Activated naive CD8-positive, alpha-beta T cell treated with anti-CD3 and anti-CD28 coated beads for 36 hours (primary cell): ENCODE data around the gene ADAMTSL4. TPM values are rescaled to one million over a fixed set of nuclear protein-coding genes. Genes with fewer than 3 reads are reported as not detected.
A peak's percentile ranks its signal among the peaks of the same experiment; 100 is the strongest.

Source experiments
- DNase-seq: peaks from one replicate; pipeline ENCODE4 v3.0.0; 2021
- H3K27ac Mint-ChIP-seq: one replicate; pipeline ENCODE4 v1.8.0; 2022; ENCODE audit warnings: mild to moderate bottlenecking, moderate library complexity, mixed read lengths
- H3K27me3 Mint-ChIP-seq: one replicate; pipeline ENCODE4 v1.8.0; 2022; ENCODE audit warnings: mild to moderate bottlenecking, mixed read lengths
- H3K36me3 Mint-ChIP-seq: one replicate; pipeline ENCODE4 v1.8.0; 2021; ENCODE audit warnings: mild to moderate bottlenecking, mixed read lengths
- H3K4me1 Mint-ChIP-seq: one replicate; pipeline ENCODE4 v1.8.0; 2021; ENCODE audit warnings: mixed read lengths
- H3K4me3 Mint-ChIP-seq: one replicate; pipeline ENCODE4 v1.8.0; 2022; ENCODE audit warnings: mild to moderate bottlenecking, moderate library complexity, mixed read lengths
- H3K9me3 Mint-ChIP-seq: one replicate; pipeline ENCODE4 v1.8.0; 2022; ENCODE audit warnings: mixed read lengths
- total RNA-seq, 2 experiments: library from RNA; stranded (reverse); gene quantifications; one replicate each; pipeline ENCODE4 v1.2.3, GENCODE V29; 2021

Gene ADAMTSL4
- total RNA-seq, 2 experiments from 2014 or later, result 0.06 to 0.10 TPM

DNA sequence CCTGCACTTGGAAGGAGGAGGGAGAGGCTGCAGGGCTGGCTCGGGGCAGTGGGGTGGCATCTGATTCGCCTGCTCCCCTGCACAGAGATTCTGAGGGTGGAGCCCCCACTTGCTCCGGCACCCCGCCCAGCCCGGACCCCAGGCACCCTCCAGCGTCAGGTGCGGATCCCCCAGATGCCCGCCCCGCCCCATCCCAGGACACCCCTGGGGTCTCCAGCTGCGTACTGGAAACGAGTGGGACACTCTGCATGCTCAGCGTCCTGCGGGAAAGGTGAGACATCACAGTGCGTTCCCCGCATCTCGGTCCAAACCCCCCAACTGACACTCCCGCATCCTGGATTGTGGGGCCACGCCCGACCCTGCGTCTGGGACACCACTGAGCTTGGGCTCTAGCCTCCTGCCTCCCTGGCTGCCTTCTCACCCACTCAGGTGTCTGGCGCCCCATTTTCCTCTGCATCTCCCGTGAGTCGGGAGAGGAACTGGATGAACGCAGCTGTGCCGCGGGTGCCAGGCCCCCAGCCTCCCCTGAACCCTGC is 7.9 kb downstream of the ADAMTSL4 start:
- Mint-ChIP-seq H3K27ac (no peak overlapping the region), H3K4me1 (peaks cover 20% of the 10 kb centered on the region), H3K4me3 (no peak overlapping the region), H3K9me3 (no peaks in the 10 kb centered on the region), H3K27me3 (peaks cover 4% of the 10 kb centered on the region), H3K36me3 (no peaks in the 10 kb centered on the region)
- DNase-seq, result no peak

GRCh38 chr1:150557813-150558212 is 8.6 kb downstream of the ADAMTSL4 start:
- Mint-ChIP-seq H3K27me3 (no peaks in the 10 kb centered on the region), H3K4me3 (no peak overlapping the region), H3K36me3 (no peaks in the 10 kb centered on the region), H3K27ac (no peak overlapping the region), H3K4me1 (peaks cover 20% of the 10 kb centered on the region), H3K9me3 (no peaks in the 10 kb centered on the region)
- DNase-seq, result no peak

- Mint-ChIP-seq H3K36me3 (no peaks in the 10 kb centered on the region), H3K27ac (no peak overlapping the region), H3K27me3 (no peaks in the 10 kb centered on the region), H3K4me1 (peaks cover 25% of the 10 kb centered on the region), H3K4me3 (no peak overlapping the region), H3K9me3 (no peaks in the 10 kb centered on the region)
- no peak for DNase-seq
Observed at GRCh38 chr1:150558303-150558704, 9.1 kb downstream of the ADAMTSL4 start.

GRCh38 chr1:150558761-150559655 is 9.8 kb downstream of the ADAMTSL4 start:
- Mint-ChIP-seq H3K27me3 (no peaks in the 10 kb centered on the region), H3K27ac (no peak overlapping the region), H3K36me3 (no peaks in the 10 kb centered on the region), H3K9me3 (no peaks in the 10 kb centered on the region), H3K4me1 (peaks cover 32% of the 10 kb centered on the region), H3K4me3 (no peak overlapping the region)
- DNase-seq, result no peak

DNA sequence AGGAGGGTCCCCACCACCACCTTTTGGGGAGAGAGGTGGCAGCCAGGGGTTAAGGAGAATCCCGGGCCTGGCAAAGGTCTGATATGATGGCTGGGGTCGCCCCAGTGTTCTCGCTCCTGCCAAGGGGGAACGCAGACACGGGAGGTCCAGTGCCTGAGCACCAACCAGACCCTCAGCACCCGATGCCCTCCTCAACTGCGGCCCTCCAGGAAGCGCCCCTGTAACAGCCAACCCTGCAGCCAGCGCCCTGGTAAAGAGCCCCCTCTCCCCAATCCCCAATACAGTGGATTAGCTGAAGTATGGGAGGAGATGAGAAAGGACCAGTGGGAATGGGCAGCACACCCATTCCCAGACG is 10.4 kb downstream of the ADAMTSL4 start:
- peak overlapping the region; percentile 75 for H3K27ac Mint-ChIP-seq
- H3K27me3 Mint-ChIP-seq, result no peaks in the 10 kb centered on the region
- H3K4me3 Mint-ChIP-seq, result no peak overlapping the region
- DNase-seq, result no peak
- H3K9me3 Mint-ChIP-seq, result no peaks in the 10 kb centered on the region
- peaks cover 35% of the 10 kb centered on the region for H3K4me1 Mint-ChIP-seq
- no peaks in the 10 kb centered on the region for H3K36me3 Mint-ChIP-seq

DNA sequence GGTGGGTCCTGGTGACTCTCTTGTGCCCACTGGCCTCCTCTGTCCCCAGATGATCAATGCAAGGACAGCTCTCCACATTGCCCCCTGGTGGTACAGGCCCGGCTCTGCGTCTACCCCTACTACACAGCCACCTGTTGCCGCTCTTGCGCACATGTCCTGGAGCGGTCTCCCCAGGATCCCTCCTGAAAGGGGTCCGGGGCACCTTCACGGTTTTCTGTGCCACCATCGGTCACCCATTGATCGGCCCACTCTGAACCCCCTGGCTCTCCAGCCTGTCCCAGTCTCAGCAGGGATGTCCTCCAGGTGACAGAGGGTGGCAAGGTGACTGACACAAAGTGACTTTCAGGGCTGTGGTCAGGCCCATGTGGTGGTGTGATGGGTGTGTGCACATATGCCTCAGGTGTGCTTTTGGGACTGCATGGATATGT is 10.8 kb downstream of the ADAMTSL4 start:
- Mint-ChIP-seq H3K9me3 (no peaks in the 10 kb centered on the region), H3K27ac (peak overlapping the region; percentile 75), H3K4me3 (peak overlapping the region; percentile 91), H3K4me1 (peaks cover 38% of the 10 kb centered on the region), H3K36me3 (no peaks in the 10 kb centered on the region), H3K27me3 (no peaks in the 10 kb centered on the region)
- peak; percentile 75 for DNase-seq

DNA sequence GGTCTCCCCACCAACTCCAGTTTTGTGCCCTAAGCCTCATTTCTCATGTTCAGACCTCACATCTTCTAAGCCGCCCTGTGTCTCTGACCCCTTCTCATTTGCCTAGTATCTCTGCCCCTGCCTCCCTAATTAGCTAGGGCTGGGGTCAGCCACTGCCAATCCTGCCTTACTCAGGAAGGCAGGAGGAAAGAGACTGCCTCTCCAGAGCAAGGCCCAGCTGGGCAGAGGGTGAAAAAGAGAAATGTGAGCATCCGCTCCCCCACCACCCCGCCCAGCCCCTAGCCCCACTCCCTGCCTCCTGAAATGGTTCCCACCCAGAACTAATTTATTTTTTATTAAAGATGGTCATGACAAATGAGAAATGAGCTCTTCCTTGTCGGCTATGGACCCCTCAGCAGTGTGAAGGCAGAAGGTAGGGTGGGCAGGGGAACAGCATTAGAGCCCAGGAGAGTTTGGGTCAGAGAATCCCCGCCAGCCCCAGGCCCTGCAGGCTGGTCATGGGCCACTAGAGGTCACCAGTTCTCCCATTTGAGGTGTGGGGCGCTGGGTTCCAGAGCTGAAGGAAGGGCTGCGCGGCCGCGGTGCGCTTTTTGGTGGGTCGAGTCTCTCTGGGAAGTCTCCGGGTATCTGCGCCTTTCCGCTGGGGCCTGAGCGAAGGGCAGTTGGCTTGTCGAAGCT is 11.5 kb downstream of the ADAMTSL4 start:
- peaks cover 41% of the 10 kb centered on the region for H3K4me1 Mint-ChIP-seq
- peak; percentile 88 for DNase-seq
- no peaks in the 10 kb centered on the region for H3K27me3 Mint-ChIP-seq
- H3K4me3 Mint-ChIP-seq, result peak overlapping the region; percentile 91
- peak overlapping the region; percentile 100 for H3K27ac Mint-ChIP-seq
- no peaks in the 10 kb centered on the region for H3K36me3 Mint-ChIP-seq
- no peaks in the 10 kb centered on the region for H3K9me3 Mint-ChIP-seq

DNA sequence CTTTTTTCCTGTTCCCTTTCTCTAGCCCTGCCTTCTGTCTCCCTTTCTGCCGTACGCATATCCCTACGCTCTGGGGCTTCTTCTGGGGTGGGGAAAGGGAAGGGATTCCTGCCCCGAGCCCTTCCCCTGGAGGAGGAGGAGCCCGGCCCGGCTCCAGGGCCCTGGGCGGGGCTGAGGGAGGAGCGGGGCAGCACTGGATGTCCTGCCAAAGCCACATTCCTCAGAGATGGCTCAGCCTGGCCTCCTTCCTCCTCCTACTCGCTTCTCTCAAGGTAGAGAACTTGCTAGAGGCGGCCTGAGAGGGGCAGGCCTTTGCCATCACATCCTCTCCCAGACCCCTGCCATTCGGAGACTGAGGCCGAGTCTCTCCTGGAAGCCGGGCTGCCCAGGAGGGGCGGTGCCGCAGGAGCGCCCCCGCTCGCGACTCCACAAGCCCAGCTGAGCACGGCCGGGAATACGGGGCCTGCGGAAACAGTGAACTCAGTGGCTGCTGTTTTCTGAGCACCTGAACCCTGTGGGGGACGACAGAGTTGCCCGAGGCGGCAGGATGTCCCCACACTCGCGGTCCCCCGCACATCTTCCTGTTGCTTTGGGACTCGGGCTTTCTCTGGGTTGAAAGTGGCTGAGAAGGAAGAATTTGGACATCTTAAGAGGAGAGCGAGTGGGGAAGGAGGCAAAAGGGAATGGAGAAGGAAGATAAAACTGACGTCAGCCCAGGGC is 12.2 kb downstream of the ADAMTSL4 start:
- Mint-ChIP-seq H3K4me3 (peak overlapping the region; percentile 91), H3K27ac (peak overlapping the region; percentile 100), H3K4me1 (peaks cover 47% of the 10 kb centered on the region), H3K36me3 (no peaks in the 10 kb centered on the region), H3K27me3 (no peaks in the 10 kb centered on the region), H3K9me3 (no peaks in the 10 kb centered on the region)
- DNase-seq, result peak; percentile 72

GRCh38 chr1:150561974-150562445 is 12.8 kb downstream of the ADAMTSL4 start:
- no peaks in the 10 kb centered on the region for H3K36me3 Mint-ChIP-seq
- H3K4me3 Mint-ChIP-seq, result peak overlapping the region; percentile 91
- peaks cover 53% of the 10 kb centered on the region for H3K4me1 Mint-ChIP-seq
- H3K9me3 Mint-ChIP-seq, result no peaks in the 10 kb centered on the region
- DNase-seq, result peak; percentile 92
- H3K27me3 Mint-ChIP-seq, result no peaks in the 10 kb centered on the region
- peak overlapping the region; percentile 100 for H3K27ac Mint-ChIP-seq

- Mint-ChIP-seq H3K9me3 (no peaks in the 10 kb centered on the region), H3K4me1 (peaks cover 60% of the 10 kb centered on the region), H3K36me3 (peaks cover 2% of the 10 kb centered on the region), H3K4me3 (peak overlapping the region; percentile 91), H3K27me3 (no peaks in the 10 kb centered on the region), H3K27ac (peak overlapping the region; percentile 100)
- DNase-seq, result peak; percentile 83
Observed at GRCh38 chr1:150562446-150563339, 13.5 kb downstream of the ADAMTSL4 start.

DNA sequence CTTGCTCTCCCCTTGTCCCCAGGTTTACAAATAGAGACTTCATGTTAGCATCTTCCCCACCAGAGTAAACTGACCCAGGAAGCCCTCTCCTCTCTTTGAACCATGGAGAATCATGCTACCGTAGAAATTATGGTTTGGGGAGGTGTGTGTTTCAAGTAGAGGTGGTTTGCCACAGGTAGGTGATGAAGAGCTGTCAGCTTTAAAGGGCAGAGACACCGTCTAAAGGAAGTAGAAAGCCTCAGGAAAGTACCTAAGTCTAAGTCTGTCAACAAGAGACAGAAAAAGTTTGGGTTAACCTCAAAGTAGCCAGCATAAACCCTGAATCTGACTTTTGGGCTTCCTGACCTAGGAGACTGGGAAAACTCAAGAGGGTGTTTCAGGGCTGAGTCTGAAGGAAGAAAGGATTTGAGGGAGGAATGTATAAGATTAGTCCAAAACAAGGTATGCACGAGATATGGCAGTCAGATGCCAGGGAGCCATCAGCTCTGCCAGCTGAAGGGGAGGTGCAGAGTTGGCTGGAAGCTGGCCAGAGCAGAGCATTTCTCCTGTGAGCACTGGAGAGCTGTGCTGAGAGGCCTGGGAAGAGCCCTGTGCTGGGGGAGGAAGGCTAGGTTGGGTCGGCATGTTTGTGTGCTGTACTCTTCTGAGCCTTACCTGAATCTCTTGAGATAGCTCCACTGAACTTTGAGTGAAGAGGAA is 14.3 kb downstream of the ADAMTSL4 start:
- Mint-ChIP-seq H3K27ac (peak overlapping the region; percentile 100), H3K4me3 (peak overlapping the region; percentile 91), H3K27me3 (no peaks in the 10 kb centered on the region), H3K9me3 (no peaks in the 10 kb centered on the region), H3K4me1 (peaks cover 68% of the 10 kb centered on the region), H3K36me3 (peaks cover 2% of the 10 kb centered on the region)
- DNase-seq, result no peak

DNA sequence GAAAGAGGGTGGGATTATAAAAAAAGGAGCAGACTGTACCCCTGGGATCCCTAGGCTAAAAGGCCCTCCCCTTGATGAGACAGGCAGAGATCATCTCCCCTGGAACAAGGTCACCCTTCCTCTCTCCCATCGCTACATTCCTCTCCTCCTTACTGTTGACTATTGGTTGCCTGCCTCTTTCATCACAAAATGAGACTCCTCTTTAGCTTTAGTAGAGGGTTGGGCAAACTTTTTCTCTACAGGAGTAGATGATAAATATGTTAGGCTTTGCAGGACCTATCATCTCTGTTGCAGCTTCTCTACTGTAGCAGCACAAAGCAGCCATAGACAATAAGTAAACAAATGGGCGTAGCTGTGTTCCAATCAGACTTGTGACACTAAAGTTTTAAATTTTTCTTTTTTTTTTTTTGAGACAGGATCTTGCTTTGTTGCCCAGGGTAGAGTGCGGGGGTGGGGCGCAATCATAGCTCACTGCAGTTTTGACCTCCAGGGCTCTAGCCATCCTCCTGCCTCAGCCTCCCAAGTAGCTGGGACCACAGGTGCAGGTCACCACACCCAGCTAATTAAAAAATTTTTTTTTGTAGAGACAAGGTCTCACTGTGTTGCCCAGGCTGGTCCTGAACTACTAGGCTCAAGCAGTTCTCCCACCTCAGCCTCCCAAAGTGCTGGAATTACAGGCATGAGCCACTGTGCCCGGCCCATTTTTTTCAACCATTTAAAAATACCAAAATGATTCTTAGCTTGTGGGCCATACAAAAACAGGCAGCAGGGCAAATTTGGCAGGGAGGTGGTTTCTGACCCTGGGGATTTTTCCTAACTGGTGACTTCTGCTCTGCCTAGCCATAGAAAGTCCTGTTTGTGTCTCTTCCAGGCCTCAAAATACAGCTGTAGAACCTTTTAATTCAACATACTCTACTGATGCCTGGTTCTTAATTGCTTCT is 15.1 kb downstream of the ADAMTSL4 start:
- DNase-seq, result no peak
- Mint-ChIP-seq H3K4me1 (peaks cover 76% of the 10 kb centered on the region), H3K27me3 (no peaks in the 10 kb centered on the region), H3K4me3 (peak overlapping the region; percentile 91), H3K27ac (peak overlapping the region; percentile 100), H3K9me3 (no peaks in the 10 kb centered on the region), H3K36me3 (peaks cover 3% of the 10 kb centered on the region)
